WTC11 (cell line): ENCODE results near the gene CHRNE. TPM values are rescaled to one million over a fixed set of nuclear protein-coding genes. Genes with fewer than 3 reads are reported as not detected.

Experiments
- ATAC-seq: fragments of 200-7000 bp; cut with Tn5 transposase; 2 replicates; pipeline ENCODE4 v1.10.0; 2021; ENCODE audit warnings: mild to moderate bottlenecking, moderate library complexity
- CTCF ChIA-PET: fragments of 300-600 bp; sonication (Branson Sonifier 250); formaldehyde crosslinking; loops from one replicate; lab custom pipeline; 2021; ENCODE audit warnings: antibody characterized with exemption; lab: Charles Lee
- POLR2A ChIA-PET: fragments of 350-600 bp; sonication (Branson Sonifier 250); formaldehyde crosslinking; loops from one replicate; lab custom pipeline; 2021; ENCODE audit warnings: antibody characterized with exemption; lab: Charles Lee
- DNase-seq: peaks from one replicate; pipeline ENCODE4 v3.0.0; 2021; ENCODE audit warnings: low spot score
- H3K27ac Mint-ChIP-seq: 2 replicates; pipeline ENCODE4 v1.8.0; 2021; ENCODE audit warnings: mixed read lengths
- H3K27me3 Mint-ChIP-seq: 2 replicates; pipeline ENCODE4 v1.8.0; 2021; ENCODE audit warnings: low read depth, mild to moderate bottlenecking, moderate library complexity, mixed read lengths
- H3K36me3 Mint-ChIP-seq: 2 replicates; pipeline ENCODE4 v1.8.0; 2021; ENCODE audit warnings: mixed read lengths
- H3K4me1 Mint-ChIP-seq: 2 replicates; pipeline ENCODE4 v1.8.0; 2022; ENCODE audit warnings: mixed read lengths
- H3K4me3 Mint-ChIP-seq: 2 replicates; pipeline ENCODE4 v1.8.0; 2021; ENCODE audit warnings: mild to moderate bottlenecking, moderate library complexity, mixed read lengths
- H3K9me3 Mint-ChIP-seq: 2 replicates; pipeline ENCODE4 v1.8.0; 2021; ENCODE audit warnings: mixed read lengths
- EMX1 ChIP-seq: fragments of 250-450 bp; sonication (Bioruptor Pico); IDR thresholded peaks from 2 replicates; pipeline ENCODE4 v1.8.0; 2021; ENCODE audit warnings: mild to moderate bottlenecking
- ETV6 ChIP-seq: sonication (generic); formaldehyde crosslinking; IDR thresholded peaks from 2 replicates; pipeline ENCODE4 v1.8.1; 2022; ENCODE audit warnings: mild to moderate bottlenecking, missing genetic modification reagents
- FOXP4 ChIP-seq: sonication (generic); formaldehyde crosslinking; IDR thresholded peaks from 2 replicates; pipeline ENCODE4 v1.8.0; 2022; ENCODE audit warnings: mild to moderate bottlenecking, missing genetic modification reagents
- HMGA2 ChIP-seq: fragments of 250-450 bp; sonication (Bioruptor Pico); IDR thresholded peaks from 2 replicates; pipeline ENCODE4 v1.4.0; 2021; ENCODE audit warnings: mild to moderate bottlenecking, moderate library complexity
- IRF2 ChIP-seq: sonication (generic); formaldehyde crosslinking; IDR thresholded peaks from 2 replicates; pipeline ENCODE4 v1.8.0; 2022; ENCODE audit warnings: low read depth, missing genetic modification reagents, borderline replicate concordance
- JUN ChIP-seq: sonication (generic); formaldehyde crosslinking; IDR thresholded peaks from 2 replicates; pipeline ENCODE4 v1.8.0; 2023; ENCODE audit warnings: mild to moderate bottlenecking, missing genetic modification reagents
- MYBL2 ChIP-seq: sonication (generic); formaldehyde crosslinking; IDR thresholded peaks from 2 replicates; pipeline ENCODE4 v1.8.1; 2023; ENCODE audit warnings: mild to moderate bottlenecking, moderate library complexity, missing genetic modification reagents
- RELA ChIP-seq: sonication (generic); formaldehyde crosslinking; IDR thresholded peaks from 2 replicates; pipeline ENCODE4 v1.8.1; 2022; ENCODE audit warnings: missing genetic modification reagents, mild to moderate bottlenecking, borderline replicate concordance
- SMAD3 ChIP-seq: sonication (generic); formaldehyde crosslinking; IDR thresholded peaks from 2 replicates; pipeline ENCODE4 v1.8.0; 2022; ENCODE audit warnings: missing genetic modification reagents, mild to moderate bottlenecking, borderline replicate concordance
- SMAD4 ChIP-seq: sonication (generic); formaldehyde crosslinking; IDR thresholded peaks from 2 replicates; pipeline ENCODE4 v1.8.0; 2022; ENCODE audit warnings: mild to moderate bottlenecking, missing genetic modification reagents
- SOX15 ChIP-seq: fragments of 250-450 bp; sonication (Bioruptor Pico); IDR thresholded peaks from 2 replicates; pipeline ENCODE4 v1.9.0; 2021; ENCODE audit warnings: mild to moderate bottlenecking
- USF1 ChIP-seq: sonication (generic); formaldehyde crosslinking; IDR thresholded peaks from 2 replicates; pipeline ENCODE4 v1.8.0; 2022; ENCODE audit warnings: mild to moderate bottlenecking, missing genetic modification reagents
- total RNA-seq: library from RNA; stranded (reverse); gene quantifications from 3 replicates; pipeline ENCODE4 v1.2.3, GENCODE V29; 2021
- TF ChIP-seq, protein P1 (sequence below): sonication (generic); formaldehyde crosslinking; IDR thresholded peaks from 2 replicates; pipeline ENCODE4 v1.8.0; 2023; ENCODE audit warnings: missing genetic modification reagents
- TF ChIP-seq, protein P2 (sequence below): fragments of 250-450 bp; sonication (Bioruptor Pico); IDR thresholded peaks from 2 replicates; pipeline ENCODE4 v1.9.0; 2021; ENCODE audit warnings: mild to moderate bottlenecking
- TF ChIP-seq, protein P3 (sequence below): sonication (generic); formaldehyde crosslinking; IDR thresholded peaks from 2 replicates; pipeline ENCODE4 v1.8.0; 2023; ENCODE audit warnings: mild to moderate bottlenecking, missing genetic modification reagents

CHRNE gene
- total RNA-seq, 1 experiment from 2014 or later, result 0.70 TPM

DNA sequence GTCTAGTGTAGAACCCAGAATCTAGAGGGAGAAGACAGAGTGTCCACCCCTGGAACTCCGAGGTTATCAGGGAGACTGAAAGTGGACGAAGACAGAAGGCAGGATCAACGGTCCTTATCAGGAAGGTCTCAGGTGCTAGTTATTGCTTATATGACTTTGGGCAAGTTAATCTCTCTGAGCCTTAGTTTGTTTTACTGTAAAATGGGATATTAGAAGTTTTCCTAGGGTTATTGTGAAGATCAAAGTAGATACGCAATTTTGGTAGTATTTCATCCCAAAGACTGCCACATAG lies 38.4 kb upstream of the CHRNE start:
- Mint-ChIP-seq H3K27me3 (no peaks in the 10 kb centered on the region), H3K9me3 (no peaks in the 10 kb centered on the region), H3K27ac (peak overlapping the region; percentile 98), H3K4me3 (peak overlapping the region; percentile 96), H3K36me3 (peaks cover 52% of the 10 kb centered on the region), H3K4me1 (peaks cover 36% of the 10 kb centered on the region)
- POLR2A ChIA-PET, result interaction anchor here (2.6 kb wide), 1 partner anchor 26 kb away, joined by 38 read pairs; the partner anchor contains the start of gene SPAG7
- ATAC-seq (no peak), DNase-seq (no peak)
- TF ChIP-seq, protein P1, sequence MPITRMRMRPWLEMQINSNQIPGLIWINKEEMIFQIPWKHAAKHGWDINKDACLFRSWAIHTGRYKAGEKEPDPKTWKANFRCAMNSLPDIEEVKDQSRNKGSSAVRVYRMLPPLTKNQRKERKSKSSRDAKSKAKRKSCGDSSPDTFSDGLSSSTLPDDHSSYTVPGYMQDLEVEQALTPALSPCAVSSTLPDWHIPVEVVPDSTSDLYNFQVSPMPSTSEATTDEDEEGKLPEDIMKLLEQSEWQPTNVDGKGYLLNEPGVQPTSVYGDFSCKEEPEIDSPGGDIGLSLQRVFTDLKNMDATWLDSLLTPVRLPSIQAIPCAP (CRISPR knock-in tag), result no peak
- TF ChIP-seq, protein P2, sequence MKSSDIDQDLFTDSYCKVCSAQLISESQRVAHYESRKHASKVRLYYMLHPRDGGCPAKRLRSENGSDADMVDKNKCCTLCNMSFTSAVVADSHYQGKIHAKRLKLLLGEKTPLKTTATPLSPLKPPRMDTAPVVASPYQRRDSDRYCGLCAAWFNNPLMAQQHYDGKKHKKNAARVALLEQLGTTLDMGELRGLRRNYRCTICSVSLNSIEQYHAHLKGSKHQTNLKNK, result no peak
- TF ChIP-seq, protein P3, sequence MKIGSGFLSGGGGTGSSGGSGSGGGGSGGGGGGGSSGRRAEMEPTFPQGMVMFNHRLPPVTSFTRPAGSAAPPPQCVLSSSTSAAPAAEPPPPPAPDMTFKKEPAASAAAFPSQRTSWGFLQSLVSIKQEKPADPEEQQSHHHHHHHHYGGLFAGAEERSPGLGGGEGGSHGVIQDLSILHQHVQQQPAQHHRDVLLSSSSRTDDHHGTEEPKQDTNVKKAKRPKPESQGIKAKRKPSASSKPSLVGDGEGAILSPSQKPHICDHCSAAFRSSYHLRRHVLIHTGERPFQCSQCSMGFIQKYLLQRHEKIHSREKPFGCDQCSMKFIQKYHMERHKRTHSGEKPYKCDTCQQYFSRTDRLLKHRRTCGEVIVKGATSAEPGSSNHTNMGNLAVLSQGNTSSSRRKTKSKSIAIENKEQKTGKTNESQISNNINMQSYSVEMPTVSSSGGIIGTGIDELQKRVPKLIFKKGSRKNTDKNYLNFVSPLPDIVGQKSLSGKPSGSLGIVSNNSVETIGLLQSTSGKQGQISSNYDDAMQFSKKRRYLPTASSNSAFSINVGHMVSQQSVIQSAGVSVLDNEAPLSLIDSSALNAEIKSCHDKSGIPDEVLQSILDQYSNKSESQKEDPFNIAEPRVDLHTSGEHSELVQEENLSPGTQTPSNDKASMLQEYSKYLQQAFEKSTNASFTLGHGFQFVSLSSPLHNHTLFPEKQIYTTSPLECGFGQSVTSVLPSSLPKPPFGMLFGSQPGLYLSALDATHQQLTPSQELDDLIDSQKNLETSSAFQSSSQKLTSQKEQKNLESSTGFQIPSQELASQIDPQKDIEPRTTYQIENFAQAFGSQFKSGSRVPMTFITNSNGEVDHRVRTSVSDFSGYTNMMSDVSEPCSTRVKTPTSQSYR, result no peak
- TF ChIP-seq USF1 (CRISPR knock-in tag), result no peak
- TF ChIP-seq MYBL2 (CRISPR knock-in tag), result no peak
- no peak for TF ChIP-seq JUN (CRISPR knock-in tag)
- TF ChIP-seq FOXP4 (CRISPR knock-in tag), result no peak
- no peak for TF ChIP-seq HMGA2 (CRISPR knock-in tag)
- TF ChIP-seq SMAD4 (CRISPR knock-in tag), result no peak
- CTCF ChIA-PET, result interaction anchor here (0.9 kb wide), 1 partner anchor 37 kb away, joined by 3 read pairs; no protein-coding TSS in a partner anchor

- POLR2A ChIA-PET, result interaction anchor here (0.7 to 2.6 kb wide), 8 partner anchors 8 to 57 kb away, joined by 3 to 38 read pairs (median 3); partner anchors contain the start of genes CHRNE, GP1BA, INCA1 and KIF1C
- TF ChIP-seq ETV6 (CRISPR knock-in tag), result peak; percentile 76
- no peak for TF ChIP-seq IRF2 (CRISPR knock-in tag)
- TF ChIP-seq SOX15, result no peak
- 0 out of 2 replicates have a peak, but pooled peaks have one; percentile 17 for TF ChIP-seq SMAD3 (CRISPR knock-in tag)
- no peak for TF ChIP-seq RELA (CRISPR knock-in tag)
- TF ChIP-seq EMX1, result no peak
- TF ChIP-seq, all 79 proteins: peak for 2
- peaks cover 51% of the 10 kb centered on the region for H3K36me3 Mint-ChIP-seq
- H3K4me1 Mint-ChIP-seq, result peaks cover 32% of the 10 kb centered on the region
- DNase-seq (peak; percentile 70), ATAC-seq (peak; percentile 38)
- H3K27me3 Mint-ChIP-seq, result no peaks in the 10 kb centered on the region
- peak overlapping the region; percentile 96 for H3K4me3 Mint-ChIP-seq
- H3K9me3 Mint-ChIP-seq, result no peaks in the 10 kb centered on the region
- CTCF ChIA-PET, result interaction anchor here (0.5 to 2.6 kb wide), 16 partner anchors 10 to 498 kb away, joined by 3 to 38 read pairs (median 5); partner anchors contain the start of genes C1QBP, CAMTA2, CHRNE and ENO3
- H3K27ac Mint-ChIP-seq, result peak overlapping the region; percentile 98
Observed at GRCh38 chr17:4940555-4941318, 37.8 kb upstream of the CHRNE start.
